ENCODE results near the gene COL4A2.
"Not testable (repeated sequence)": the region's sequence is repeated elsewhere in the genome, so short reads cannot be mapped to it uniquely, and the experiment has no call there.

COL4A2 gene

DNA sequence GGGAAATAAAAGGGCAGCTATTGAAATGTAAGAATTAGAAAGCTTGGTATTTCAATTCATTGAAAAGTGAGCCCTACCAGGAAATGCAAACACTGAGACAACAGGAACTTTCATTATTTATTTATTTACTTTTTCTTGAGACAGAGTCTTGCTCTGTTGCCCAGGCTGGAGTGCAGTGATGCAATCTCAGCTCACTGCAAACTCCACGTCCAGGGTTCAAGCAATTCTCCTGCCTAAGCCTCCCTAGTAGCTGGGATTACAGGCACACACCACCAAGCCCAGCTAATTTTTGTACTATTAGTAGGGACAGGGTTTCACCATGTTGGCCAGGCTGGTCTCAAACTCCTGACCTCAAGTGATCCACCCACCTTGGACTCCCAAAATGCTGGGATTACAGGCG lies 225.2 kb downstream of the COL4A2 start:
- not testable (repeated sequence) for H3K4me3 ChIP-seq (ENCODE audit: insufficient read depth, low read depth, low read length, poor library complexity, severe bottlenecking); H3K4me1 ChIP-seq (ENCODE audit: control insufficient read depth, insufficient read depth, low read length, poor library complexity, severe bottlenecking); DNase-seq; H3K27me3 ChIP-seq (replicated peaks; ENCODE audit: control insufficient read depth, insufficient read depth, low read length, poor library complexity, severe bottlenecking); H3K36me3 ChIP-seq (ENCODE audit: control insufficient read depth, insufficient read depth, low read length); H3K27ac ChIP-seq (ENCODE audit: insufficient read depth, low read length, poor library complexity, severe bottlenecking); H3K9me3 ChIP-seq (ENCODE audit: control insufficient read depth, low read length)

DNA sequence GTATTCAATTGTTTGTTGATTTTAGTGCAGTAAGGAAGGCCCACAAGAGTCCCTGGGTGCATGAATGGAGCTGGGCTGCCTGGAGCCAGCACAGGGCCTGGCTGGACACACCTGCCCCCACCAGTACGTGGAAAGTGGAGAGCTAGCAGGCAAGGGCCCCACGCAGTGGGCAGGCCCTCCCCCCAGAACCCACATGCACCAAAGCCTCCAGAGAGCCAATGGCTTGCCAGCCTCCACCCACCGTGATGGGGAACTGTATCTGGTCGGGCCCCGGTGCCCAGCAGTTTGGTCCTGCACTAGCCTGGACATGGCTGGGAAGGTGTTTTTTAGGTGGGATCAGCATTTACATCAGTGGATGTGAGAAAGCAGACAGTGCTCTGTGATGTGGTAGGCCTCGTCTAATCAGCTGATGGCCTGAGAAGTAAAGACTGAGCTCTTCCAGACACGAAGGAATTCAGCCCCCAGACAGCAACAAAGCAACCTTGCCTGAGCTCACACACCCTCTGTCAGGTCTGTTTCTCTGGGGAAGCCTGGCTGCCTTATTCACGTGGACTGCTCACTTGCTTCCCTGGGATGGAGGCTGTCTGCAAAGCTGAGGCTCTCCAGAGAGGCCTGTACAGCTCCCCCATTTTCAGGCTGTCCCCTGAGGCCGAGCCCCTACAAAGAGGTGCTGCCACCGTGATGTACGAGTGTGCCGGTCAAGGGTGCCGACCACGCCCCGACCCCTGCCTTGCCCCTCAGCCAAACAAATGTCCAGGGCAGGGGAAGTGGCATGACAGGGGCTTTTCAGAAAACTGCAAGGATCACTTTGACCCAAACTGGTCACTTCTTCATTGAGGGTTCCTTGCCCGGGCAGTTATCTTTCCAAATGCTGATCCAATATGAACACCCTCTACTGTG lies 226.9 kb downstream of the COL4A2 start:
- H3K4me3 ChIP-seq (ENCODE audit: insufficient read depth, low read depth, low read length, poor library complexity, severe bottlenecking) = no peak overlapping the region
- no peak overlapping the region for H3K27ac ChIP-seq (ENCODE audit: insufficient read depth, low read length, poor library complexity, severe bottlenecking)
- DNase-seq = no peak
- H3K36me3 ChIP-seq (ENCODE audit: control insufficient read depth, insufficient read depth, low read length) = no peaks in the 10 kb centered on the region
- no peaks in the 10 kb centered on the region for H3K27me3 ChIP-seq (replicated peaks; ENCODE audit: control insufficient read depth, insufficient read depth, low read length, poor library complexity, severe bottlenecking)
- no peaks in the 10 kb centered on the region for H3K9me3 ChIP-seq (ENCODE audit: control insufficient read depth, low read length)
- H3K4me1 ChIP-seq (ENCODE audit: control insufficient read depth, insufficient read depth, low read length, poor library complexity, severe bottlenecking) = no peaks in the 10 kb centered on the region

DNA sequence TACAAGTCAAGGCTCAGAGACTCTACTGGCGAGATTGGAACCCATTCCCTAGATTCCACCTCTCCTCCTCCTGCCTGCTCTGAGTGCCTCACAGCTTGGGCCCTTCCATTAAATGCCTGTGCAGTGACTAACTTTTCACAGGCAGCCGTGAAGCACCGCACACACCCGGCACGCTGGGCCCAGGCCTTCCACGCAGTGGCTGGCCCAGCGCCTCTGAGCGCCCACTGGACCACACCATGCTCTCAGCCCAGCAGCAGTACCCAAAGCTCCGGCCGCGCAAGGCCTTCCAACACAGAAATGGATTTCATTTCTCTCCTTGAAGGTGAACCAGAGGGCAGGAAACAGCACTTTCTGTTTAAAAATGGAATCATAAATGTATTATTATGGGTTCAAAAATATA lies 228.4 kb downstream of the COL4A2 start:
- no peaks in the 10 kb centered on the region for H3K27me3 ChIP-seq (replicated peaks; ENCODE audit: control insufficient read depth, insufficient read depth, low read length, poor library complexity, severe bottlenecking)
- no peak overlapping the region for H3K27ac ChIP-seq (ENCODE audit: insufficient read depth, low read length, poor library complexity, severe bottlenecking)
- H3K36me3 ChIP-seq (ENCODE audit: control insufficient read depth, insufficient read depth, low read length) = no peaks in the 10 kb centered on the region
- H3K4me3 ChIP-seq (ENCODE audit: insufficient read depth, low read depth, low read length, poor library complexity, severe bottlenecking) = no peak overlapping the region
- no peaks in the 10 kb centered on the region for H3K4me1 ChIP-seq (ENCODE audit: control insufficient read depth, insufficient read depth, low read length, poor library complexity, severe bottlenecking)
- no peaks in the 10 kb centered on the region for H3K9me3 ChIP-seq (ENCODE audit: control insufficient read depth, low read length)
- DNase-seq = no peak

DNA sequence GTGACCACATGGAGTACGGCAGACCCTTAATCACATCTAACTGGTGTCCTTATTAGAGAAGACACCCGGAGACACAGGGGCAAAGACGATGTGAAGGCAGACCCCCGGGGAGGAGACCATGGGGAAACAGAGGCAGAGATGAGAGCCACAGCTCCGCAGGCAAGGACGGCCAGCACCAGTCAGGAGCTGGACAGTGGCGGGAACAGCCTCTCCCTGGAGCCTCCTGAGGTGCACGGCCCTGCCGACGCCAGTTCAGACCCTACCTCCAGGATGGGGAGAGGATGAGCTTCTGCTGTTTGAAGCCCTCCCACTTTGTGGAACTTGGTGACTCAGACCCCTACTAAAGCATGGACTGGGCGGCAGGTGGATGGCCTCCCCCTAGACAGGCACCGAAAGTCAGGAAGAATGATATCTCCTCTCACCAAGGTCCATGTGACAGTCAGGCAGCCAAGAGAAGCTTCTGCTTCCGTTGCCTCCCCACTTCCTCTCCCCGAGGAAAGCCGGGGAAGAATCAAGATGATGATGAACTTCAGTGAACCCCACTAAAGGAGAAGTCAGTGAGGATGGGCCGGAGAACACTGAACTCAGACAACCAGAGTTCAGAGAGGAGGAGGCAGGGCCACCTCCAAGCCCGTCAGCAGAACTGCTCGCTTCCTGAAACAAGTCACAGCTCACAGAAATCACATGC lies 229.1 kb downstream of the COL4A2 start:
- no peak for DNase-seq
- no peaks in the 10 kb centered on the region for H3K4me1 ChIP-seq (ENCODE audit: control insufficient read depth, insufficient read depth, low read length, poor library complexity, severe bottlenecking)
- no peaks in the 10 kb centered on the region for H3K27me3 ChIP-seq (replicated peaks; ENCODE audit: control insufficient read depth, insufficient read depth, low read length, poor library complexity, severe bottlenecking)
- no peak overlapping the region for H3K4me3 ChIP-seq (ENCODE audit: insufficient read depth, low read depth, low read length, poor library complexity, severe bottlenecking)
- H3K9me3 ChIP-seq (ENCODE audit: control insufficient read depth, low read length) = no peaks in the 10 kb centered on the region
- no peaks in the 10 kb centered on the region for H3K36me3 ChIP-seq (ENCODE audit: control insufficient read depth, insufficient read depth, low read length)
- H3K27ac ChIP-seq (ENCODE audit: insufficient read depth, low read length, poor library complexity, severe bottlenecking) = no peak overlapping the region

DNA sequence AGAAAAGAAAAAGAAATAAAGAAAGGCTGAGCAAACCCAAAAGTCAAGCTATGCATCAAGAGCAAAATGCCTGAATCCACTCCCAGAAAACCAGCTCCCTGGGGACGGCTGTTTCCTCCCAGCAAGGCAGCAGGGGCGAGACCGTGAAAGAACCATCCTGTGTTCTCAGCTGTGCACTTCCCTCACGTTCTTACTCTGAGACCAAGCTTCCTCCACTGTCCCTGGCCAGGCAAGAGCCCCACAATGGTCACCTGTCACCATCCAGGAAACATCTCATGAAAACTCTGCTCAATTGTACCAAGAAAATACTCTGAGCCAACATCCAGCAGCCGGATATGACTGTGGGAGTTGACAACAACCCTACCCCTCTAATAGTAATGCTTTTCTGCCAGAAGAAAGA lies 231.5 kb downstream of the COL4A2 start:
- Histone ChIP-seq H3K4me3 (ENCODE audit: insufficient read depth, low read depth, low read length, poor library complexity, severe bottlenecking) (no peak overlapping the region), H3K4me1 (ENCODE audit: control insufficient read depth, insufficient read depth, low read length, poor library complexity, severe bottlenecking) (no peaks in the 10 kb centered on the region), H3K36me3 (ENCODE audit: control insufficient read depth, insufficient read depth, low read length) (no peaks in the 10 kb centered on the region), H3K27ac (ENCODE audit: insufficient read depth, low read length, poor library complexity, severe bottlenecking) (no peak overlapping the region), H3K9me3 (ENCODE audit: control insufficient read depth, low read length) (no peaks in the 10 kb centered on the region), H3K27me3 (replicated peaks; ENCODE audit: control insufficient read depth, insufficient read depth, low read length, poor library complexity, severe bottlenecking) (no peaks in the 10 kb centered on the region)
- no peak for DNase-seq

DNA sequence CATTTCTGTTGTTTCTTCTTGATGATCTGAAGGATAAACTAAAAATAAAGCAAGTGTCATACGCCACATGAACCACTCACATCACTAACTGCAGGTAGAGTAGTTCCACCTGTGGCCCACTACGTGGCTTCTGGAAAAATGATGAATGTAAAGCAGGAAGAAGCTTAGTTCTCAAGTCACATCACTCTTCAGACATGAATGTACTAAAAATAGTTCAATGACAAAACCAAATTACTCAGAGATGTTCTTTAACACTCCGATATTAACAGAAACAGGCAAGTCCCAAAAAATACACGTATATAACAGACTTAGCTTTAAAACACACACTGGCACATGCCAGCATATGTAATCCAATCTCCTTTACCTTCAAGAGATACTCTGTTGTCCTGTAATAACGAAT lies 232.8 kb downstream of the COL4A2 start:
- H3K36me3 ChIP-seq (ENCODE audit: control insufficient read depth, insufficient read depth, low read length) = no peaks in the 10 kb centered on the region
- no peak overlapping the region for H3K27ac ChIP-seq (ENCODE audit: insufficient read depth, low read length, poor library complexity, severe bottlenecking)
- H3K4me3 ChIP-seq (ENCODE audit: insufficient read depth, low read depth, low read length, poor library complexity, severe bottlenecking) = no peak overlapping the region
- H3K27me3 ChIP-seq (replicated peaks; ENCODE audit: control insufficient read depth, insufficient read depth, low read length, poor library complexity, severe bottlenecking) = no peaks in the 10 kb centered on the region
- no peak for DNase-seq
- H3K4me1 ChIP-seq (ENCODE audit: control insufficient read depth, insufficient read depth, low read length, poor library complexity, severe bottlenecking) = no peaks in the 10 kb centered on the region
- H3K9me3 ChIP-seq (ENCODE audit: control insufficient read depth, low read length) = no peaks in the 10 kb centered on the region

DNA sequence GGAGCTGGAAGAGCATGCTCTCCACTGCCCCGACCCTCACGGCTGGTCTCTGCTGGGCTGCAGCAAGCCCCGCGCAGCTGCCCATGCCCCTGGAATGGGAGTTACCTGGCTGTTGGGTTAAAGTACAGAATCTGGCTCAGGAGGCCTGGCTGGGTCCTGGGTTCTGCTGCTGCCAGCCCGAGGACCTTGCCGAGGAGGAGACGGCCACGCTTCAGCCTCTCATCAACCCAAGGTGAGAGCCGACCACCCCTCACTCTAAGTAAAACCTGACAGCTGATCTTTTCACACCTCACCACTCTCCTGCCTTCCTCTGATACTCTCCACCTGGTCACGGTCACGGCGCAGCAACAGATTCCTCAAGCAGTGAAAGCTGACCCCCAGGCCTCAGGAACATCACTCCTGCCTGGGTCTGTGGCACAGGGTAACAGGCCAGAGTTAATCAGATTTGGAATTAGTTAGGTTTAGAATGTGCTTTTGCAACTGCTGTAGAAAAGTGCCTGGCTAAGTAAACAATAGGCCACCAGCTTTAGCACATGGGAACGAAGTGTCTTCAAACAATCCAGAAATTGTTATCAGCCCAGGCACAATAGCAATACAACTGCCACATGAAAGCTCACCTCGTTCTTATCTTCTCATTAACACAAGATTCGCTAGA lies 233.9 kb downstream of the COL4A2 start:
- no peak for DNase-seq

DNA sequence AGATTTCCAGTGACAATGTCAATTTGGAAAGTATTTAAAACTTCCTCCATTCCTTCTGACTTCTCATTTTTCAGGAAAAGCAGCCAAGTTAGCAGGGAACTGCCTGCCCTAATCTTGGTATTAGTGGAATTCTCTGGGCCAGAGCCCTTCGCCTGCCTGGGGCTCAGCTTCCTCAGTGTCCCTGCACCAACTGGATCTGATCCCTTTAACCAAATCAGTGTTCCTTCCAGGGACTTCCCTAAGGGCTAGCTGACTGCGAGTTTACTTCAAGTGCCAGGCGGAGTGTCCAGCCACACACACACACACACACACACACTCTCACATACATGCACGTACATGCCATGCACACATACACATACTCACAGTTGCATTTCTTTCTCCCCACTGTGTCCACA lies 234.4 kb downstream of the COL4A2 start:
- Histone ChIP-seq H3K27me3 (replicated peaks; ENCODE audit: control insufficient read depth, insufficient read depth, low read length, poor library complexity, severe bottlenecking) (no peaks in the 10 kb centered on the region), H3K4me1 (ENCODE audit: control insufficient read depth, insufficient read depth, low read length, poor library complexity, severe bottlenecking) (no peaks in the 10 kb centered on the region), H3K9me3 (ENCODE audit: control insufficient read depth, low read length) (no peaks in the 10 kb centered on the region), H3K36me3 (ENCODE audit: control insufficient read depth, insufficient read depth, low read length) (no peaks in the 10 kb centered on the region), H3K4me3 (ENCODE audit: insufficient read depth, low read depth, low read length, poor library complexity, severe bottlenecking) (no peak overlapping the region), H3K27ac (ENCODE audit: insufficient read depth, low read length, poor library complexity, severe bottlenecking) (no peak overlapping the region)
- no peak for DNase-seq

More for the DNA sequence above, 233.9 kb downstream of the COL4A2 start:
- H3K9me3 ChIP-seq (ENCODE audit: control insufficient read depth, low read length) = no peaks in the 10 kb centered on the region
- H3K36me3 ChIP-seq (ENCODE audit: control insufficient read depth, insufficient read depth, low read length) = no peaks in the 10 kb centered on the region
- H3K27ac ChIP-seq (ENCODE audit: insufficient read depth, low read length, poor library complexity, severe bottlenecking) = no peak overlapping the region
- no peak overlapping the region for H3K4me3 ChIP-seq (ENCODE audit: insufficient read depth, low read depth, low read length, poor library complexity, severe bottlenecking)
- H3K27me3 ChIP-seq (replicated peaks; ENCODE audit: control insufficient read depth, insufficient read depth, low read length, poor library complexity, severe bottlenecking) = no peaks in the 10 kb centered on the region
- H3K4me1 ChIP-seq (ENCODE audit: control insufficient read depth, insufficient read depth, low read length, poor library complexity, severe bottlenecking) = no peaks in the 10 kb centered on the region

DNA sequence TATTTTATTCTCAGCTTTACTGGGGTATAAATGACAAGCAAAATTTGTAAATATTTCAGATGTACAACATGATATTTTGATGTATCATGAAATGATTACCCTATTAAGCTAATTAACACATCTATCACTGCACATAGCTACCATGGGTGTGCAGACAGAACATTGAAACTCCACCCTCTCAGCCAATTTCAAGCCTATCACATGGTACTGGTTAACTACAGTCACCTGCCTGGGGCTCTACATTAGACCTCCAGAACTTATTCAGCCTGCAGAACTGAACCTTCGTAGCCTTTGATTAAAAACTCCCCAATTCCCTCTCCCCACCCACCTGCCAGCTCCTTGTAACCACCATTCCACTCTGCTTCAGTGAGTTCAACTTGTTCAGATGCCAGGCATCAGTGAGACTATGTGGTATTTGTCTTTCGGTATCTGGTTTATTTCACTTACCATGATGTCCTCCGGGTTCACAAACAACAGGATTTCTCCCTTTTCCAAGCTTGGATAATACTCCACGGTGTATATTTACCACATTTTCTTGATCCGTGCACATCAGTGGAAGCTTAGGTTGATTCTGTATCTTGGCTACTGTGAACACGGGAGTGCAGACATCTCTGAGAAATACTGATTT lies 235.2 kb downstream of the COL4A2 start:
- DNase-seq = no peak
- Histone ChIP-seq H3K4me1 (ENCODE audit: control insufficient read depth, insufficient read depth, low read length, poor library complexity, severe bottlenecking) (no peaks in the 10 kb centered on the region), H3K27me3 (replicated peaks; ENCODE audit: control insufficient read depth, insufficient read depth, low read length, poor library complexity, severe bottlenecking) (no peaks in the 10 kb centered on the region), H3K36me3 (ENCODE audit: control insufficient read depth, insufficient read depth, low read length) (no peaks in the 10 kb centered on the region), H3K27ac (ENCODE audit: insufficient read depth, low read length, poor library complexity, severe bottlenecking) (no peak overlapping the region), H3K9me3 (ENCODE audit: control insufficient read depth, low read length) (no peaks in the 10 kb centered on the region), H3K4me3 (ENCODE audit: insufficient read depth, low read depth, low read length, poor library complexity, severe bottlenecking) (no peak overlapping the region)

All from effector memory CD4-positive, alpha-beta T cell (primary cell).